ENCODE data around the gene HACD2.

HACD2 gene

GRCh38 chr3:123479891-123480290, 105.0 kb downstream of the HACD2 start:
- DNase-seq, result no peak

- DNase-seq, result no peak
These were observed 106.5 kb downstream of the HACD2 start for GRCh38 chr3:123478314-123478713.

- no peak for DNase-seq
These were observed 107.7 kb downstream of the HACD2 start for GRCh38 chr3:123476967-123477750.

- DNase-seq, result no peak
These were observed 109.1 kb downstream of the HACD2 start for GRCh38 chr3:123475786-123476185.

GRCh38 chr3:123471106-123471505, 113.7 kb downstream of the HACD2 start:
- DNase-seq, result no peak

- DNase-seq, result no peak
These were observed 115.4 kb downstream of the HACD2 start for GRCh38 chr3:123469323-123469995.

- DNase-seq, result no peak
These were observed 117.8 kb downstream of the HACD2 start for GRCh38 chr3:123467046-123467445.

- DNase-seq, result no peak
These were observed 120.6 kb downstream of the HACD2 start for GRCh38 chr3:123464211-123464610.

- no peak for DNase-seq
These were observed 125.0 kb downstream of the HACD2 start for GRCh38 chr3:123459862-123460261.

GRCh38 chr3:123458255-123458654, 126.6 kb downstream of the HACD2 start:
- DNase-seq, result no peak

GRCh38 chr3:123457841-123458240, 127.0 kb downstream of the HACD2 start:
- DNase-seq, result no peak

GRCh38 chr3:123453675-123454074, 131.2 kb downstream of the HACD2 start:
- DNase-seq, result no peak

- DNase-seq, result no peak
These were observed 133.7 kb downstream of the HACD2 start for GRCh38 chr3:123451186-123451585.

GRCh38 chr3:123449997-123450604, 134.8 kb downstream of the HACD2 start:
- DNase-seq, result no peak

GRCh38 chr3:123449102-123449996, 135.5 kb downstream of the HACD2 start:
- no peak for DNase-seq

GRCh38 chr3:123448536-123449101, 136.2 kb downstream of the HACD2 start, which contains the start of gene ADCY5:
TSS of gene ADCY5 (minus strand) at chr3:123449090. CDS start at chr3:123448545, 545 bp downstream.
- no peak for DNase-seq

GRCh38 chr3:123447749-123448517, 136.9 kb downstream of the HACD2 start:
- peak; percentile 20 for DNase-seq

GRCh38 chr3:123447416-123447748, 137.5 kb downstream of the HACD2 start:
- no peak for DNase-seq

GRCh38 chr3:123446610-123447109, 138.2 kb downstream of the HACD2 start:
- no peak for DNase-seq

- no peak for DNase-seq
These were observed 138.6 kb downstream of the HACD2 start for GRCh38 chr3:123446210-123446609.

GRCh38 chr3:123445702-123446101, 139.2 kb downstream of the HACD2 start:
- no peak for DNase-seq

GRCh38 chr3:123444744-123445143, 140.1 kb downstream of the HACD2 start:
- DNase-seq, result no peak
